ENCODE results near the gene AHDC1.

Gene AHDC1

GRCh38 chr1:27614043-27614624, 10.2 kb upstream of the AHDC1 start:
- no peak for DNase-seq

- no peak for DNase-seq
Observed at GRCh38 chr1:27612718-27613117, 8.8 kb upstream of the AHDC1 start.

GRCh38 chr1:27611450-27611849, 7.5 kb upstream of the AHDC1 start:
- DNase-seq: no peak

- DNase-seq: no peak
Observed at GRCh38 chr1:27609618-27610240, 5.8 kb upstream of the AHDC1 start.

GRCh38 chr1:27609210-27609555, 5.2 kb upstream of the AHDC1 start:
- DNase-seq: no peak

GRCh38 chr1:27607239-27607804, 3.4 kb upstream of the AHDC1 start:
- DNase-seq: no peak

- no peak for DNase-seq
Observed at GRCh38 chr1:27606708-27607238, 2.8 kb upstream of the AHDC1 start.

GRCh38 chr1:27605796-27606707, 2.1 kb upstream of the AHDC1 start:
- DNase-seq: peak; percentile 41

- DNase-seq: no peak
Observed at GRCh38 chr1:27605300-27605766, 1.4 kb upstream of the AHDC1 start.

- DNase-seq: no peak
Observed at GRCh38 chr1:27604579-27605299, 795 bp upstream of the AHDC1 start.

- DNase-seq: no peak
Observed at GRCh38 chr1:27603309-27603680, 649 bp downstream of the AHDC1 start.

- DNase-seq: peak; percentile 41
Observed at GRCh38 chr1:27602462-27603308, 1.3 kb downstream of the AHDC1 start.

- no peak for DNase-seq
Observed at GRCh38 chr1:27601771-27602461, 2.0 kb downstream of the AHDC1 start.

GRCh38 chr1:27601321-27601770, 2.6 kb downstream of the AHDC1 start:
- DNase-seq: peak; percentile 44

- DNase-seq: peak; percentile 73
Observed at GRCh38 chr1:27600498-27601175, 3.3 kb downstream of the AHDC1 start.

- peak; percentile 82 for DNase-seq
Observed at GRCh38 chr1:27599605-27600497, 4.1 kb downstream of the AHDC1 start.

GRCh38 chr1:27598902-27599528, 4.9 kb downstream of the AHDC1 start:
- DNase-seq: peak; percentile 79

GRCh38 chr1:27598295-27598687, 5.7 kb downstream of the AHDC1 start:
- DNase-seq: peak; percentile 68
